Loucy (cell line): Measurements from ENCODE around the gene CDYL2.

ENCODE experiments used
- H2AFZ ChIP-seq: fragments of 200-600 bp; sonication (generic); 2 replicates; pipeline ENCODE4 v1.6.0; 2016; ENCODE audit warnings: antibody characterized with exemption, mild to moderate bottlenecking, low read length, moderate library complexity
- H3F3A ChIP-seq: fragments of 200-600 bp; 2 replicates; pipeline ENCODE4 v1.6.0; 2016; ENCODE audit warnings: antibody characterized with exemption, low read depth, mild to moderate bottlenecking
- H3K27me3 ChIP-seq: fragments of 200-600 bp; sonication (generic); 2 replicates; pipeline ENCODE4 v1.6.1; 2014; ENCODE audit warnings: low read length, mild to moderate bottlenecking; ENCODE audit not compliant: insufficient read depth, poor library complexity, severe bottlenecking
- H3K36me3 ChIP-seq: fragments of 200-600 bp; sonication (generic); 2 replicates; pipeline ENCODE4 v1.6.1; 2016; ENCODE audit warnings: low read length; ENCODE audit not compliant: insufficient read depth
- H3K4me1 ChIP-seq: fragments of 200-600 bp; sonication (generic); 2 replicates; pipeline ENCODE4 v1.5.1; 2014; ENCODE audit warnings: low read length, mild to moderate bottlenecking; ENCODE audit not compliant: insufficient read depth, poor library complexity, severe bottlenecking
- H3K4me2 ChIP-seq: fragments of 200-600 bp; sonication (generic); 2 replicates; pipeline ENCODE4 v1.6.0; 2014; ENCODE audit warnings: antibody characterized with exemption, low read length, low read depth, mild to moderate bottlenecking; ENCODE audit not compliant: poor library complexity, severe bottlenecking
- H3K4me3 ChIP-seq: fragments of 200-600 bp; sonication (generic); 2 replicates; pipeline ENCODE4 v1.5.1; 2014; ENCODE audit warnings: low read length, mild to moderate bottlenecking, mixed read lengths; ENCODE audit not compliant: poor library complexity, severe bottlenecking
- H3K79me2 ChIP-seq: fragments of 200-600 bp; sonication (generic); 2 replicates; pipeline ENCODE4 v1.6.1; 2014; ENCODE audit warnings: low read length; ENCODE audit not compliant: insufficient read depth
- H3K9ac ChIP-seq: fragments of 200-600 bp; sonication (generic); 2 replicates; pipeline ENCODE4 v1.6.0; 2014; ENCODE audit warnings: mild to moderate bottlenecking, low read depth, low read length, moderate library complexity; ENCODE audit not compliant: poor library complexity, severe bottlenecking
- H3K9me2 ChIP-seq: fragments of 200-600 bp; sonication (generic); replicated peaks from 2 replicates; pipeline ENCODE4 v1.6.1; 2016; ENCODE audit warnings: low read depth, low read length, mixed read lengths
- H3K9me3 ChIP-seq: fragments of 200-600 bp; sonication (generic); 2 replicates; pipeline ENCODE4 v1.6.1; 2014; ENCODE audit warnings: mild to moderate bottlenecking, antibody characterized with exemption, low read length, low read depth; ENCODE audit not compliant: insufficient read depth
- H4K20me1 ChIP-seq: fragments of 200-600 bp; sonication (generic); 2 replicates; pipeline ENCODE4 v1.6.0; 2014; ENCODE audit warnings: antibody characterized with exemption, low read length, mild to moderate bottlenecking; ENCODE audit not compliant: insufficient read depth, poor library complexity, severe bottlenecking
- EZH2phosphoT487 ChIP-seq: fragments of 200-600 bp; IDR thresholded peaks from 2 replicates; pipeline ENCODE4 v1.6.1; 2018; ENCODE audit warnings: antibody characterized with exemption, mild to moderate bottlenecking, moderate library complexity, borderline replicate concordance
- TF ChIP-seq, protein P1 (sequence below): fragments of 200-600 bp; sonication (generic); conservative IDR thresholded peaks from 2 replicates; pipeline ENCODE4 v1.5.1; 2014; ENCODE audit warnings: mild to moderate bottlenecking, antibody characterized with exemption, low read length

CDYL2 gene

DNA sequence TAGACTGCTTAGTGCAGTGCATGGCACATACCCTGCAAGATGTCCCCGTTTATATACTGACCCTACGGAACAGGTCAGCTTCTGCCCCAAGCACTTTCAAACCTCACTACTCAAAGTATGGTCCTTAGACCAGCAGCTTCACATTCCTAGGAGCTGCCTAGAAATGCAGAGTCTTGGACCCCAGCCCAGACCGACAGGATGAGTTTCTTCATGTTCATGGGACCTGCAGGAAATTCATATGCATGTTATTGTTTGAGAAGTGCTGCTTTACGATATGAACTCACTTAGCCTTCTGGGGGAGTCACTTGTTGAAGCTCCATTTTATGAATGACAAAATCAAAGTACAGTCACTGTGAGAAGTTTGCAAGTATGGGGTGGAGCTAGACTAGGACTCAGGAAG lies 181.0 kb downstream of the CDYL2 start:
- no peak overlapping the region for H2AFZ ChIP-seq
- no peaks in the 10 kb centered on the region for H3K9me2 ChIP-seq
- no peaks in the 10 kb centered on the region for H3K27me3 ChIP-seq
- H3K4me2 ChIP-seq: no peak overlapping the region
- H3F3A ChIP-seq: no peaks in the 10 kb centered on the region
- H3K36me3 ChIP-seq: peaks cover 57% of the 10 kb centered on the region
- peaks cover 3% of the 10 kb centered on the region; the same call in 1 of the 2 replicates for H3K79me2 ChIP-seq
- no peak overlapping the region for H3K9ac ChIP-seq
- TF ChIP-seq EZH2phosphoT487: no peak
- TF ChIP-seq, protein P1, sequence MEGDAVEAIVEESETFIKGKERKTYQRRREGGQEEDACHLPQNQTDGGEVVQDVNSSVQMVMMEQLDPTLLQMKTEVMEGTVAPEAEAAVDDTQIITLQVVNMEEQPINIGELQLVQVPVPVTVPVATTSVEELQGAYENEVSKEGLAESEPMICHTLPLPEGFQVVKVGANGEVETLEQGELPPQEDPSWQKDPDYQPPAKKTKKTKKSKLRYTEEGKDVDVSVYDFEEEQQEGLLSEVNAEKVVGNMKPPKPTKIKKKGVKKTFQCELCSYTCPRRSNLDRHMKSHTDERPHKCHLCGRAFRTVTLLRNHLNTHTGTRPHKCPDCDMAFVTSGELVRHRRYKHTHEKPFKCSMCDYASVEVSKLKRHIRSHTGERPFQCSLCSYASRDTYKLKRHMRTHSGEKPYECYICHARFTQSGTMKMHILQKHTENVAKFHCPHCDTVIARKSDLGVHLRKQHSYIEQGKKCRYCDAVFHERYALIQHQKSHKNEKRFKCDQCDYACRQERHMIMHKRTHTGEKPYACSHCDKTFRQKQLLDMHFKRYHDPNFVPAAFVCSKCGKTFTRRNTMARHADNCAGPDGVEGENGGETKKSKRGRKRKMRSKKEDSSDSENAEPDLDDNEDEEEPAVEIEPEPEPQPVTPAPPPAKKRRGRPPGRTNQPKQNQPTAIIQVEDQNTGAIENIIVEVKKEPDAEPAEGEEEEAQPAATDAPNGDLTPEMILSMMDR: no peak
- H3K4me1 ChIP-seq: peaks cover 16% of the 10 kb centered on the region
- peaks cover 6% of the 10 kb centered on the region; the same call in 1 of the 2 replicates for H3K9me3 ChIP-seq
- no peaks in the 10 kb centered on the region for H4K20me1 ChIP-seq
- no peak overlapping the region for H3K4me3 ChIP-seq

DNA sequence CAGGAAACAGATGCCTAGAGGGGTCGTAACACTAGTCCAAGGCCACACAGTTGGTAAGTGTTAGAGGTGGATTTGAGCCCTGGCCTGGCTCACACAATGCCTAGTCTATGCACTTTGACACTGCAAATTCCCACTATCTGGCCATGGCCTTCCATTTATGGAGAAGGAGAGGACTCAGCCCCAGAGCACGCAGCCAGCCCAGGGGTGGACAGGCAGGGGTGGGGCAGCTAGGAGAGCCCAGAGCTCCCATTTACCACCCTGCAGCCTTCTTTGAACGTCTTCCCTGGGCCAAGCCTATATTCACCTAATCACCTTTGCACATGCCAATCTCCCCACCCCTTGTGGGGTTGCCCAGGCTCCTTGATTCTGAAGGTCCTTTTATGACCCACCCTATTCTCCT lies 182.4 kb downstream of the CDYL2 start:
- Histone ChIP-seq H3K79me2 (peaks cover 3% of the 10 kb centered on the region; the same call in 1 of the 2 replicates), H3K9me3 (no peaks in the 10 kb centered on the region; the same call in 1 of the 2 replicates), H2AFZ (no peak overlapping the region), H3K9me2 (no peaks in the 10 kb centered on the region), H3K36me3 (peaks cover 58% of the 10 kb centered on the region; the same call in 1 of the 2 replicates), H3K9ac (no peak overlapping the region), H3K4me3 (no peak overlapping the region), H3F3A (no peaks in the 10 kb centered on the region), H3K4me2 (no peak overlapping the region), H3K27me3 (no peaks in the 10 kb centered on the region), H3K4me1 (peaks cover 16% of the 10 kb centered on the region), H4K20me1 (no peaks in the 10 kb centered on the region)
- TF ChIP-seq, protein P1: no peak
- TF ChIP-seq EZH2phosphoT487: no peak

DNA sequence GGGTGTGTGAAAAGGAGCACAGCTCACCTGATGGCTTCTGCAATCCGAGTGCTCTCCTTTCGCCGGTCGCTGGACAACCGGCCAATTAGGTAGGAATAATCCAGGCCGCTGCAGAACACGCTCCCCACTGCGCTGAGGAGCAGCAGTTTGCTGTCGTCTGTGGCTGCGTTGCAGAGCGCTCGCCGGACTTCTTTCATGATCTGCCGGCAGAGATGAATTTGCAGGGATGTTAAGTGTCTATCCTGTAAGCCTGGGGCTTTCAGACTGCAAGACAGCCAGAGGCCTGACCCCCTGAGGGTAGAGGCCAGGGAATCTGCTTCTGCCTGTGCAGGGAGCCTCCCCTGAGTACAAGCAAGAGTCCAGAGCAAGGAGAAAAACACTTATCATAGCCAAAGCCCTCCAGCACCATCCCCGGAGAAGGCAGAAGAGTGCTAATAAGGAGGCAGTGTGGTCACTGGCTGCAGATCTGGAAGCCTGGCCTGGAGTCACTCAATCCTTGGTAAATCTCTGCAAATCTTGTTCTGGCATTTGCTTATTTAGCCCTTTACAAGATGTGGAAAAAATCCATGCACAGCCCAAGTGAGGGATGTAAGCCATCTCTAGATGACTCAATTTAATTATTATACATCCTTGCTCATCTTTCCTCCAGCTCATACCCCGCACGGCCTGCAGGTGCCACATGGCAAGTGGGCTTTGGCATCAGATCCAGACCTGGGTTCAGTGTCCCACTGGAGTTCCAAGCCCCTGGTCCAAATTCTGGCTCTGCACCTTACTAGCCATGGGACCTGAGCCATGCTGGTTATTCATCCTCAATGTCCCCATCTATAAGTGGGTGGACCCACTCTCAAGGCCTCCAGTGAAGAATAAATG lies 183.4 kb downstream of the CDYL2 start:
- H3F3A ChIP-seq: no peaks in the 10 kb centered on the region
- H2AFZ ChIP-seq: no peak overlapping the region
- H3K4me2 ChIP-seq: no peak overlapping the region
- peaks cover 55% of the 10 kb centered on the region; the same call in 1 of the 2 replicates for H3K36me3 ChIP-seq
- no peaks in the 10 kb centered on the region; the same call in 1 of the 2 replicates for H3K9me3 ChIP-seq
- TF ChIP-seq, protein P1: no peak
- TF ChIP-seq EZH2phosphoT487: no peak
- no peaks in the 10 kb centered on the region for H4K20me1 ChIP-seq
- H3K4me1 ChIP-seq: peaks cover 19% of the 10 kb centered on the region
- H3K9ac ChIP-seq: no peak overlapping the region
- H3K9me2 ChIP-seq: no peaks in the 10 kb centered on the region
- H3K27me3 ChIP-seq: no peaks in the 10 kb centered on the region
- H3K4me3 ChIP-seq: no peak overlapping the region
- H3K79me2 ChIP-seq: peaks cover 3% of the 10 kb centered on the region; the same call in 1 of the 2 replicates
